PC-3 (cell line): ENCODE results near the gene RTN4RL2.

Experiments
- CTCF ChIP-seq: fragments of 300-600 bp; sonication (generic); conservative IDR thresholded peaks from 2 replicates; pipeline ENCODE4 v1.5.1; 2017; ENCODE audit warnings: antibody characterized with exemption, low read depth, mild to moderate bottlenecking, low read length
- EZH2 ChIP-seq: fragments of 300-600 bp; sonication (generic); IDR thresholded peaks from one replicate; pipeline ENCODE4 v1.6.1; 2017; ENCODE audit warnings: antibody characterized with exemption, mild to moderate bottlenecking, low read length; ENCODE audit not compliant: unreplicated experiment

- TF ChIP-seq CTCF (no peak), EZH2 (no peak)
Measured at GRCh38 chr11:57479021-57479663, 18.8 kb downstream of the RTN4RL2 start.
